GM12878 (cell line): ENCODE data around the gene RPAP3. TPM values are rescaled to one million over a fixed set of nuclear protein-coding genes. Genes with fewer than 3 reads are reported as not detected.

Experiments used
- ATAC-seq: fragments of 200-7000 bp; cut with Tn5 transposase; 3 replicates; pipeline ENCODE4 v1.9.1; 2020; ENCODE audit warnings: mild to moderate bottlenecking, moderate library complexity
- BruUV-seq: library from RNA; stranded (reverse); fragments of 400-500 nt; replicated peaks from 2 replicates; lab custom pipeline; 2021; lab: Mats Ljungman, UMichigan
- CTCF ChIA-PET: fragments of 300-600 bp; sonication (Branson Sonifier 250); formaldehyde crosslinking; extraction: SDS; loops from one replicate; lab custom pipeline; 2021; ENCODE audit warnings: inconsistent platforms; lab: Yijun Ruan, JAX
- POLR2A ChIA-PET: fragments of 350-600 bp; formaldehyde crosslinking; extraction: SDS; loops from one replicate; lab custom pipeline; 2021; ENCODE audit warnings: inconsistent platforms; lab: Charles Lee
- RAD21 ChIA-PET: fragments of 300-600 bp; sonication (Branson Sonifier 250); formaldehyde crosslinking; loops from one replicate; lab custom pipeline; 2023; ENCODE audit warnings: antibody characterized with exemption; ENCODE audit not compliant: unreplicated experiment; lab: Charles Lee
- SMC1A ChIA-PET: fragments of 300-600 bp; sonication (Branson Sonifier 250); formaldehyde crosslinking; loops from one replicate; lab custom pipeline; 2023; ENCODE audit not compliant: unreplicated experiment, uncharacterized antibody; lab: Charles Lee
- DNase-seq: peaks from one replicate; pipeline ENCODE4 v3.0.0-alpha.2; 2011; ENCODE audit warnings: low read depth, low spot score
- FAIRE-seq: peaks from 3 replicates; lab custom pipeline; 2011; peaks lifted over from hg19 to GRCh38; lab: Jason Lieb, UNC
- H2AFZ ChIP-seq: 2 replicates; pipeline ENCODE4 v1.6.0; 2011; ENCODE audit warnings: low read depth, low read length, control low read depth; ENCODE audit not compliant: control insufficient read depth
- H3K27ac ChIP-seq: 2 replicates; pipeline ENCODE4 v1.5.1; 2011; ENCODE audit warnings: control low read depth; ENCODE audit not compliant: control insufficient read depth, insufficient read depth
- H3K27me3 ChIP-seq, 2 experiments: replicated peaks in 1 of 2; 2 replicates each; pipeline versions ENCODE4 v1.6.0 to v1.6.1; 2011; ENCODE audit warnings: low read length in 1 of 2; ENCODE audit not compliant: control insufficient read depth in 2 of 2, insufficient read depth in 2 of 2
- H3K36me3 ChIP-seq, 2 experiments: 2 replicates each; pipeline ENCODE4 v1.5.1; 2011; ENCODE audit warnings: low read length in 1 of 2; ENCODE audit not compliant: control insufficient read depth in 2 of 2, insufficient read depth in 2 of 2
- H3K4me1 ChIP-seq: 2 replicates; pipeline ENCODE4 v1.6.1; 2011; ENCODE audit warnings: mild to moderate bottlenecking, low read length, moderate library complexity, mixed read lengths; ENCODE audit not compliant: control insufficient read depth, insufficient read depth
- H3K4me2 ChIP-seq: 2 replicates; pipeline ENCODE4 v1.6.0; 2011; ENCODE audit warnings: control low read depth; ENCODE audit not compliant: control insufficient read depth, insufficient read depth
- H3K4me3 ChIP-seq: fragments of 200-600 bp; sonication (generic); 2 replicates; pipeline ENCODE4 v1.5.1; 2016
- H3K79me2 ChIP-seq: 2 replicates; pipeline ENCODE4 v1.6.0; 2011; ENCODE audit warnings: low read length; ENCODE audit not compliant: control insufficient read depth, insufficient read depth
- H3K9ac ChIP-seq: 2 replicates; pipeline ENCODE4 v1.8.0; 2011; ENCODE audit warnings: low read length, control low read depth, mixed read lengths; ENCODE audit not compliant: control insufficient read depth, insufficient read depth
- H3K9me3 ChIP-seq: replicated peaks from 3 replicates; pipeline ENCODE4 v1.5.1; 2011; ENCODE audit warnings: mild to moderate bottlenecking, low read length; ENCODE audit not compliant: control insufficient read depth, insufficient read depth
- H4K20me1 ChIP-seq: 2 replicates; pipeline ENCODE4 v1.6.0; 2011; ENCODE audit not compliant: control insufficient read depth, insufficient read depth
- IRF3 ChIP-seq: fragments of 450-650 bp; IDR thresholded peaks from 2 replicates; pipeline ENCODE4 v1.6.1; 2014; ENCODE audit warnings: mild to moderate bottlenecking
- NFYA ChIP-seq: IDR thresholded peaks from 2 replicates; pipeline ENCODE4 v1.6.1; 2011; ENCODE audit warnings: low read depth, mild to moderate bottlenecking, low read length, improper control_type of control experiment, borderline replicate concordance
- PAX8 ChIP-seq: fragments of 450-650 bp; IDR thresholded peaks from 2 replicates; pipeline ENCODE4 v1.6.1; 2017; ENCODE audit warnings: mild to moderate bottlenecking, moderate library complexity
- ZZZ3 ChIP-seq: IDR thresholded peaks from 2 replicates; pipeline ENCODE4 v1.6.1; 2011; ENCODE audit warnings: low read depth; ENCODE audit not compliant: control insufficient read depth, insufficient read length
- WGBS: methylation state at CpG from one replicate; pipeline ENCODE4 v1.1.6; 2016; ENCODE audit warnings: low lambda C conversion rate; ENCODE audit not compliant: insufficient replicate concordance, insufficient coverage; ENCODE audit errors: missing lambda C conversion rate; 5-methylcytosine and 5-hydroxymethylcytosine counted together
- in situ Hi-C: fragments of 300-500 bp; cut with MboI; formaldehyde crosslinking; loops from 9 replicates; pipeline ENCODE4 v1.14.3; 2018; ENCODE audit warnings: mixed read lengths
- intact Hi-C: fragments of 100-400 bp; cut with micrococcal nuclease; formaldehyde crosslinking; loops from one replicate; pipeline ENCODE4 v1.14.2; 2022; ENCODE audit not compliant: unreplicated experiment
- polyA plus RNA-seq, 11 experiments: library from polyadenylated mRNA; depleted of rRNA in 4 of 11; unstranded in 6 of 11; stranded (reverse) in 5 of 11; fragments of >200 nt; fragmentation: Nextera tagmentation in 4 of 11; fragmentation: Illumina TruSeq in 1 of 11; extraction: Ambion mirVana in 4 of 11; extraction: Trizol in 1 of 11; gene quantifications; 1 replicate in 1 of 11; 2 replicates in 10 of 11; pipeline versions ENCODE4 v1.2.1 to v1.2.3, GENCODE V29; 2011 to 2016; ENCODE audit warnings: inconsistent platforms in 2 of 11, missing spikeins in 2 of 11, low read depth in 1 of 11
- total RNA-seq, 4 experiments: library from RNA; depleted of rRNA in 3 of 4; stranded (reverse); fragments of >200 nt in 3 of 4; fragmentation: Illumina TruSeq in 1 of 4; extraction: Trizol in 1 of 4; gene quantifications; 2 replicates each; pipeline versions ENCODE4 v1.2.1 to v1.2.3, GENCODE V29; 2013 to 2021
- TF ChIP-seq, protein P1 (sequence below): fragments of 450-650 bp; IDR thresholded peaks from 2 replicates; pipeline ENCODE4 v1.6.1; 2016; ENCODE audit warnings: mild to moderate bottlenecking

RPAP3 gene
- total and polyA plus RNA-seq, 10 of the 15 experiments (the other 5 are each of a cell fraction or from before 2014, with no cell fraction given) = 14.1 to 50.6 (median 28.4) TPM

- no TSS peak for BruUV-seq
- ATAC-seq = no peak
- ChIA-PET CTCF (interaction anchor here (0.8 to 10.4 kb wide), 3 partner anchors 11 to 28 kb away, joined by 4 to 814 read pairs (median 507); partner anchors contain the start of genes RAPGEF3 and SLC48A1), RAD21 (interaction anchor here (7.4 kb wide), 1 partner anchor 12 kb away, joined by 237 read pairs; the partner anchor contains the start of gene RAPGEF3), POLR2A (no interaction called here), SMC1A (interaction anchor here (6.9 to 10.3 kb wide), 3 partner anchors 12 to 31 kb away, joined by 139 to 277 read pairs (median 267); partner anchors contain the start of genes RAPGEF3 and SLC48A1)
- Histone ChIP-seq H3K27me3 (no peaks in the 10 kb centered on the region), H4K20me1 (no peaks in the 10 kb centered on the region), H3K4me1 (peaks cover 11% of the 10 kb centered on the region), H3K9ac (no peak overlapping the region), H3K4me2 (no peak overlapping the region), H3K27ac (no peak overlapping the region), H2AFZ (no peak overlapping the region), H3K9me3 (no peaks in the 10 kb centered on the region), H3K36me3 (no peaks in the 10 kb centered on the region), H3K79me2 (no peaks in the 10 kb centered on the region), H3K4me3 (no peak overlapping the region)
- in situ Hi-C loops (no loop called here), intact Hi-C loops (no loop called here)
- 62% methylated on average over 5 of the region's 5 CpGs for WGBS
- TF ChIP-seq, protein P1, sequence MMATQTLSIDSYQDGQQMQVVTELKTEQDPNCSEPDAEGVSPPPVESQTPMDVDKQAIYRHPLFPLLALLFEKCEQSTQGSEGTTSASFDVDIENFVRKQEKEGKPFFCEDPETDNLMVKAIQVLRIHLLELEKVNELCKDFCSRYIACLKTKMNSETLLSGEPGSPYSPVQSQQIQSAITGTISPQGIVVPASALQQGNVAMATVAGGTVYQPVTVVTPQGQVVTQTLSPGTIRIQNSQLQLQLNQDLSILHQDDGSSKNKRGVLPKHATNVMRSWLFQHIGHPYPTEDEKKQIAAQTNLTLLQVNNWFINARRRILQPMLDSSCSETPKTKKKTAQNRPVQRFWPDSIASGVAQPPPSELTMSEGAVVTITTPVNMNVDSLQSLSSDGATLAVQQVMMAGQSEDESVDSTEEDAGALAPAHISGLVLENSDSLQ = no peak
- TF ChIP-seq PAX8 = no peak
- no peak for TF ChIP-seq IRF3
- TF ChIP-seq ZZZ3 = no peak
- TF ChIP-seq NFYA = no peak
- no peak for FAIRE-seq
- no peak for DNase-seq
Measured at GRCh38 chr12:47746073-47746472, 40.2 kb upstream of the RPAP3 start.
